Adrenal gland (tissue), 12 donors: ENCODE measurements around the gene B4GALT6. TPM values are rescaled to one million over a fixed set of nuclear protein-coding genes. Genes with fewer than 3 reads are reported as not detected.

Source experiments
- DNase-seq, 7 donors: peaks; one replicate each; pipeline ENCODE4 v3.0.0-alpha.2; 2019 to 2020
- H3K27ac ChIP-seq, 5 donors: fragments of 200-600 bp; sonication (generic) in 4 of 5; 1 replicate in 3 of 5; 2 replicates in 2 of 5; pipeline versions ENCODE4 v1.5.1 to v1.8.0; 2016 to 2020; ENCODE audit warnings: mild to moderate bottlenecking in 1 of 5
- H3K27me3 ChIP-seq: fragments of 200-600 bp; 2 replicates; pipeline ENCODE4 v1.8.0; 2021
- H3K36me3 ChIP-seq, 2 donors: fragments of 200-600 bp; replicated peaks in 1 of 2; 1 replicate in 1 of 2; 2 replicates in 1 of 2; pipeline versions ENCODE4 v1.5.1 to v1.8.0; 2018 to 2022
- H3K4me1 ChIP-seq, 2 donors: fragments of 200-600 bp; replicated peaks in 1 of 2; 1 replicate in 1 of 2; 2 replicates in 1 of 2; pipeline versions ENCODE4 v1.5.1 to v1.8.0; 2018 to 2021
- H3K4me3 ChIP-seq, 4 donors: fragments of 200-600 bp; sonication (generic) in 3 of 4; one replicate each; pipeline ENCODE4 v1.5.1; 2016 to 2018
- H3K9me3 ChIP-seq, 3 donors: fragments of 200-600 bp; sonication (generic) in 1 of 3; replicated peaks in 1 of 3; 1 replicate in 2 of 3; 2 replicates in 1 of 3; pipeline versions ENCODE4 v1.5.1 to v1.8.0; 2016 to 2021
- CTCF ChIP-seq, 6 experiments: fragments of 450-650 bp in 4 of 6; fragments of 200-600 bp in 2 of 6; sonication (generic) in 1 of 6; IDR thresholded peaks; 1 replicate in 5 of 6; 2 replicates in 1 of 6; pipeline versions ENCODE4 v1.5.1 to v1.8.0; 2016 to 2021; ENCODE audit warnings: antibody characterized with exemption in 6 of 6, mild to moderate bottlenecking in 2 of 6, moderate library complexity in 1 of 6
- POLR2A ChIP-seq, 2 donors: fragments of 450-650 bp; IDR thresholded peaks; one replicate each; pipeline ENCODE4 v1.6.1; 2017; ENCODE audit warnings: antibody characterized with exemption in 2 of 2, mild to moderate bottlenecking in 2 of 2, moderate library complexity in 1 of 2
- WGBS, 4 donors: extraction: QIAGEN DNeasy Blood & Tissue Kit in 2 of 4; methylation state at CpG; one replicate each; pipeline versions ENCODE4 v1.1.5 to v1.1.7; 2013 to 2017; 5-methylcytosine and 5-hydroxymethylcytosine counted together
- intact Hi-C, 2 donors: fragments of 100-400 bp; cut with DNase I; formaldehyde crosslinking; loops; one replicate each; pipeline versions ENCODE4 v1.14.1 to v1.15.0; 2022 to 2023
- polyA plus RNA-seq, 3 donors: library from polyadenylated mRNA; stranded (reverse); fragments of 200-250 nt in 2 of 3; fragments of 350-450 nt in 1 of 3; fragmentation: Illumina TruSeq in 1 of 3; extraction: RNeasy Lipid Tissue Mini Kit (QIAGEN cat#74804) in 1 of 3; gene quantifications; one replicate each; pipeline ENCODE4 v1.2.3, GENCODE V29; 2013 to 2014
- total RNA-seq, 9 donors: library from RNA; depleted of rRNA in 4 of 9; stranded (reverse); fragments of >200 nt in 4 of 9; fragments of 120-200 nt in 1 of 9; fragmentation: NEBNext Ultra II Directional in 1 of 9; extraction: Animal tissue kit (Norgen Biotek cat#: 25700) in 1 of 9; gene quantifications; one replicate each; pipeline versions ENCODE4 v1.1.0 to v1.2.4, GENCODE V29; 2013 to 2023
- donor health status: healthy with polysubstance abuse.
- donor health status: Bipolar disorder and iron deficiency.
- donor health status: DM: yes; HTN: yes; CAD: no.
- donor health status: DM: no; HTN: no; CAD: no.
- donor health status: DM: no; HTN: no; CAD: no.
- donor health status: DM: yes; HTN: yes; CAD: no.

The B4GALT6 gene
- total and polyA plus RNA-seq, 12 donors, result 6.4 to 71.3 (median 21.6) TPM

- no peak for DNase-seq
- intact Hi-C loops, result no loop called here
Measured at GRCh38 chr18:31574359-31574758, 110.0 kb downstream of the B4GALT6 start.

More at GRCh38 chr18:31574359-31574758, 110.0 kb downstream of the B4GALT6 start:
- 47 to 67% (median 56%) methylated on average over 1 of the region's 1 CpG for WGBS, 4 donors
- TF ChIP-seq POLR2A (IDR thresholded peaks at IDR 0.05) (no peak), CTCF (IDR thresholded peaks at IDR 0.05) (no peak)
- Histone ChIP-seq H3K9me3 (no peaks in the 10 kb centered on the region), H3K27me3 (no peaks in the 10 kb centered on the region), H3K27ac (no peak overlapping the region), H3K4me1 (no peaks in the 10 kb centered on the region), H3K36me3 (no peaks in the 10 kb centered on the region), H3K4me3 (no peak overlapping the region)

Other genes starting within 250 kb of the B4GALT6 start
- gene DSG3, start 236.8 kb downstream of the B4GALT6 start, total RNA-seq, result under 1 TPM in 1 of 9 donors, not detected in 8; 0.04 TPM
- under 1 TPM in 2 of 3 donors, not detected in 1; 0.08 to 0.17 TPM for gene DSG3, start 236.8 kb downstream of the B4GALT6 start, polyA plus RNA-seq
- 1 to 10 TPM in 7 of 9 donors, under 1 TPM in 2; 0.56 to 6.8 (median 2.1) TPM for gene DSG2, start 186.4 kb downstream of the B4GALT6 start, total RNA-seq
- 1 to 10 TPM in 1 of 3 donors, under 1 TPM in 2; 0.32 to 2.3 (median 0.74) TPM for gene DSG2, start 186.4 kb downstream of the B4GALT6 start, polyA plus RNA-seq
- gene TTR, start 92.7 kb downstream of the B4GALT6 start, total RNA-seq, result 1 to 10 TPM in 3 of 9 donors, under 1 TPM in 1, not detected in 5; 0.25 to 1.6 (median 1.1) TPM
- gene TTR, start 92.7 kb downstream of the B4GALT6 start, polyA plus RNA-seq, result under 1 TPM in 2 of 3 donors, not detected in 1; 0.40 to 0.57 TPM
- under 1 TPM in 2 of 9 donors, not detected in 7; 0.06 to 0.47 TPM for gene SLC25A52, start 76.3 kb upstream of the B4GALT6 start, total RNA-seq
- not detected for gene SLC25A52, start 76.3 kb upstream of the B4GALT6 start, polyA plus RNA-seq